GM23338 (cell line): ENCODE data around the gene FBXO38. TPM values are rescaled to one million over a fixed set of nuclear protein-coding genes. Genes with fewer than 3 reads are reported as not detected.

Experiments
- ATAC-seq: fragments of 200-7000 bp; cut with Tn5 transposase; 3 replicates; pipeline ENCODE4 v1.9.1; 2020
- DNase-seq: peaks from one replicate; pipeline ENCODE4 v3.0.0-alpha.2; 2015; ENCODE audit warnings: low spot score
- H2AFZ ChIP-seq: fragments of 200-600 bp; sonication (generic); 2 replicates; pipeline ENCODE4 v1.8.0; 2016; ENCODE audit warnings: antibody characterized with exemption, mild to moderate bottlenecking, moderate library complexity
- H3F3A ChIP-seq: fragments of 200-600 bp; sonication (generic); replicated peaks from 2 replicates; pipeline ENCODE4 v1.8.0; 2017; ENCODE audit warnings: antibody characterized with exemption, mixed run types, low read depth
- H3K27ac ChIP-seq: fragments of 200-600 bp; sonication (generic); 2 replicates; pipeline ENCODE4 v1.6.1; 2016; ENCODE audit warnings: low read depth
- H3K27me3 ChIP-seq: fragments of 200-600 bp; sonication (generic); 2 replicates; pipeline ENCODE4 v1.8.0; 2016; ENCODE audit warnings: mild to moderate bottlenecking, mixed run types, moderate library complexity; ENCODE audit not compliant: insufficient read depth
- H3K36me3 ChIP-seq: fragments of 200-600 bp; sonication (generic); 2 replicates; pipeline ENCODE4 v1.8.0; 2016; ENCODE audit warnings: mild to moderate bottlenecking; ENCODE audit not compliant: insufficient read depth
- H3K4me1 ChIP-seq: fragments of 200-600 bp; sonication (generic); 2 replicates; pipeline ENCODE4 v1.8.0; 2016; ENCODE audit warnings: mild to moderate bottlenecking, moderate library complexity; ENCODE audit not compliant: insufficient read depth
- H3K4me2 ChIP-seq: fragments of 200-600 bp; sonication (generic); 2 replicates; pipeline ENCODE4 v1.7.1; 2017; ENCODE audit warnings: mixed run types
- H3K4me3 ChIP-seq: fragments of 200-600 bp; sonication (generic); 2 replicates; pipeline ENCODE4 v1.6.1; 2016; ENCODE audit warnings: mixed run types
- H3K79me2 ChIP-seq: fragments of 200-600 bp; sonication (generic); replicated peaks from 2 replicates; pipeline ENCODE4 v1.8.0; 2017; ENCODE audit warnings: mild to moderate bottlenecking; ENCODE audit not compliant: insufficient read depth
- H3K9me2 ChIP-seq: fragments of 200-600 bp; sonication (generic); 2 replicates; pipeline ENCODE4 v1.8.0; 2017; ENCODE audit not compliant: insufficient read depth
- H4K20me1 ChIP-seq: fragments of 200-600 bp; sonication (generic); replicated peaks from 2 replicates; pipeline ENCODE4 v1.8.0; 2017; ENCODE audit warnings: mild to moderate bottlenecking; ENCODE audit not compliant: insufficient read depth
- H3K27ac Mint-ChIP-seq: 2 replicates; pipeline ENCODE4 v1.8.0; 2020; ENCODE audit warnings: inconsistent platforms, mild to moderate bottlenecking, moderate library complexity, mixed read lengths
- H3K27me3 Mint-ChIP-seq: 3 replicates; pipeline ENCODE4 v1.8.0; 2022; ENCODE audit warnings: low read depth, mild to moderate bottlenecking, moderate library complexity, mixed read lengths, inconsistent platforms; ENCODE audit not compliant: insufficient read depth, poor library complexity
- H3K36me3 Mint-ChIP-seq: 3 replicates; pipeline ENCODE4 v1.8.0; 2021; ENCODE audit warnings: low read depth, mild to moderate bottlenecking, inconsistent platforms, moderate library complexity, mixed read lengths
- H3K4me1 Mint-ChIP-seq: 3 replicates; pipeline ENCODE4 v1.8.0; 2020; ENCODE audit warnings: mild to moderate bottlenecking, inconsistent platforms, mixed read lengths
- H3K4me3 Mint-ChIP-seq: 3 replicates; pipeline ENCODE4 v1.8.0; 2021; ENCODE audit warnings: moderate library complexity, mild to moderate bottlenecking, inconsistent platforms, mixed read lengths
- H3K9me3 Mint-ChIP-seq: 3 replicates; pipeline ENCODE4 v1.8.0; 2020; ENCODE audit warnings: moderate library complexity, mild to moderate bottlenecking, inconsistent platforms, mixed read lengths
- CREB1 ChIP-seq: fragments of 250-450 bp; sonication (Bioruptor Pico); IDR thresholded peaks from 2 replicates; pipeline ENCODE4 v1.5.0; 2020; ENCODE audit warnings: low read depth, mild to moderate bottlenecking, moderate library complexity
- EZH2 ChIP-seq: fragments of 200-600 bp; sonication (generic); IDR thresholded peaks from one replicate; pipeline ENCODE4 v1.8.0; 2017; ENCODE audit warnings: antibody characterized with exemption, mild to moderate bottlenecking, low read depth; ENCODE audit not compliant: unreplicated experiment
- JUNB ChIP-seq: IDR thresholded peaks from one replicate; pipeline ENCODE4 v1.6.1; 2016; ENCODE audit warnings: antibody characterized with exemption; ENCODE audit not compliant: unreplicated experiment
- NANOG ChIP-seq: IDR thresholded peaks from 2 replicates; pipeline ENCODE4 v1.6.1; 2016; ENCODE audit warnings: antibody characterized with exemption, borderline replicate concordance
- STAT1 ChIP-seq: IDR thresholded peaks from one replicate; pipeline ENCODE4 v1.6.1; 2016; ENCODE audit warnings: antibody characterized with exemption; ENCODE audit not compliant: unreplicated experiment
- polyA plus RNA-seq: library from polyadenylated mRNA; unstranded; fragments of >200 nt; fragmentation: Nextera tagmentation; extraction: Ambion mirVana; gene quantifications from 2 replicates; pipeline ENCODE4 v1.2.1, GENCODE V29; 2016
- total RNA-seq: library from RNA; depleted of rRNA; stranded (reverse); fragments of >200 nt; shearing (Covaris generic); gene quantifications from 2 replicates; pipeline ENCODE4 v1.2.3, GENCODE V29; 2014
- TF ChIP-seq, protein P1 (sequence below), 2 experiments: fragments of 200-600 bp in 1 of 2; sonication (generic) in 1 of 2; conservative IDR thresholded peaks; 2 replicates each; pipeline versions ENCODE4 v1.5.1 to v1.6.1; 2016 to 2017; ENCODE audit warnings: antibody characterized with exemption in 2 of 2, low read depth in 2 of 2, mild to moderate bottlenecking in 2 of 2, moderate library complexity in 1 of 2
- TF ChIP-seq, protein P2 (sequence below): fragments of 250-450 bp; sonication (Bioruptor Pico); IDR thresholded peaks from 2 replicates; pipeline ENCODE4 v1.5.0; 2020; ENCODE audit warnings: mild to moderate bottlenecking, moderate library complexity
- TF ChIP-seq, protein P3 (sequence below): IDR thresholded peaks from one replicate; pipeline ENCODE4 v1.6.1; 2018; ENCODE audit warnings: antibody characterized with exemption; ENCODE audit not compliant: unreplicated experiment

The FBXO38 gene
- total and polyA plus RNA-seq, 2 experiments from 2014 or later, result 13.3 to 45.6 TPM

DNA sequence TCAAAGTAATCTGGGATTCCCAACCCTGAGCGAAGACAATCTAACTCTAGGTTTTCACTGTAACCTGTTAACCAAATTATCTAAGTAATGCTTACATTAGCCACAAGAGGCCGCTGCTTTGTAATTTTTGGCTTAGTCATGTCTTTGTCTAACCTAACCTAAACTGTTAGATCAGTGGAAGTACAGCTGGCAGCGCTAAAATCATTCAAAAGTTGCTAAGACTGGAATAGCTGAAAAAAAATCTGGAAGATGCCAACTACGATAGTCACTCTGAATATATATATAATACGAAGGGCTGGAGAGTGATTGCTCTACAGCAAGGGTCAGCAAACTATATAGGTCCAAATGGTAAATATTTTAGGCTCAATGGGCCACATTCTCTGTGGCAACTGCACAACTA lies 60.2 kb downstream of the FBXO38 start:
- peak; percentile 92 for ATAC-seq
- no peaks in the 10 kb centered on the region for H3K27me3 Mint-ChIP-seq
- peaks cover 16% of the 10 kb centered on the region; the same call in 2 of the 3 replicates for H3K36me3 Mint-ChIP-seq
- H3K4me3 ChIP-seq, result no peak overlapping the region
- TF ChIP-seq CREB1 (CRISPR knock-in tag), result no peak
- TF ChIP-seq, protein P1, sequence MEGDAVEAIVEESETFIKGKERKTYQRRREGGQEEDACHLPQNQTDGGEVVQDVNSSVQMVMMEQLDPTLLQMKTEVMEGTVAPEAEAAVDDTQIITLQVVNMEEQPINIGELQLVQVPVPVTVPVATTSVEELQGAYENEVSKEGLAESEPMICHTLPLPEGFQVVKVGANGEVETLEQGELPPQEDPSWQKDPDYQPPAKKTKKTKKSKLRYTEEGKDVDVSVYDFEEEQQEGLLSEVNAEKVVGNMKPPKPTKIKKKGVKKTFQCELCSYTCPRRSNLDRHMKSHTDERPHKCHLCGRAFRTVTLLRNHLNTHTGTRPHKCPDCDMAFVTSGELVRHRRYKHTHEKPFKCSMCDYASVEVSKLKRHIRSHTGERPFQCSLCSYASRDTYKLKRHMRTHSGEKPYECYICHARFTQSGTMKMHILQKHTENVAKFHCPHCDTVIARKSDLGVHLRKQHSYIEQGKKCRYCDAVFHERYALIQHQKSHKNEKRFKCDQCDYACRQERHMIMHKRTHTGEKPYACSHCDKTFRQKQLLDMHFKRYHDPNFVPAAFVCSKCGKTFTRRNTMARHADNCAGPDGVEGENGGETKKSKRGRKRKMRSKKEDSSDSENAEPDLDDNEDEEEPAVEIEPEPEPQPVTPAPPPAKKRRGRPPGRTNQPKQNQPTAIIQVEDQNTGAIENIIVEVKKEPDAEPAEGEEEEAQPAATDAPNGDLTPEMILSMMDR (conservative IDR thresholded peaks at IDR 0.05; ENCODE audit: low read depth in 2 of 2), result peak; percentile 77 to 89
- TF ChIP-seq, protein P2, sequence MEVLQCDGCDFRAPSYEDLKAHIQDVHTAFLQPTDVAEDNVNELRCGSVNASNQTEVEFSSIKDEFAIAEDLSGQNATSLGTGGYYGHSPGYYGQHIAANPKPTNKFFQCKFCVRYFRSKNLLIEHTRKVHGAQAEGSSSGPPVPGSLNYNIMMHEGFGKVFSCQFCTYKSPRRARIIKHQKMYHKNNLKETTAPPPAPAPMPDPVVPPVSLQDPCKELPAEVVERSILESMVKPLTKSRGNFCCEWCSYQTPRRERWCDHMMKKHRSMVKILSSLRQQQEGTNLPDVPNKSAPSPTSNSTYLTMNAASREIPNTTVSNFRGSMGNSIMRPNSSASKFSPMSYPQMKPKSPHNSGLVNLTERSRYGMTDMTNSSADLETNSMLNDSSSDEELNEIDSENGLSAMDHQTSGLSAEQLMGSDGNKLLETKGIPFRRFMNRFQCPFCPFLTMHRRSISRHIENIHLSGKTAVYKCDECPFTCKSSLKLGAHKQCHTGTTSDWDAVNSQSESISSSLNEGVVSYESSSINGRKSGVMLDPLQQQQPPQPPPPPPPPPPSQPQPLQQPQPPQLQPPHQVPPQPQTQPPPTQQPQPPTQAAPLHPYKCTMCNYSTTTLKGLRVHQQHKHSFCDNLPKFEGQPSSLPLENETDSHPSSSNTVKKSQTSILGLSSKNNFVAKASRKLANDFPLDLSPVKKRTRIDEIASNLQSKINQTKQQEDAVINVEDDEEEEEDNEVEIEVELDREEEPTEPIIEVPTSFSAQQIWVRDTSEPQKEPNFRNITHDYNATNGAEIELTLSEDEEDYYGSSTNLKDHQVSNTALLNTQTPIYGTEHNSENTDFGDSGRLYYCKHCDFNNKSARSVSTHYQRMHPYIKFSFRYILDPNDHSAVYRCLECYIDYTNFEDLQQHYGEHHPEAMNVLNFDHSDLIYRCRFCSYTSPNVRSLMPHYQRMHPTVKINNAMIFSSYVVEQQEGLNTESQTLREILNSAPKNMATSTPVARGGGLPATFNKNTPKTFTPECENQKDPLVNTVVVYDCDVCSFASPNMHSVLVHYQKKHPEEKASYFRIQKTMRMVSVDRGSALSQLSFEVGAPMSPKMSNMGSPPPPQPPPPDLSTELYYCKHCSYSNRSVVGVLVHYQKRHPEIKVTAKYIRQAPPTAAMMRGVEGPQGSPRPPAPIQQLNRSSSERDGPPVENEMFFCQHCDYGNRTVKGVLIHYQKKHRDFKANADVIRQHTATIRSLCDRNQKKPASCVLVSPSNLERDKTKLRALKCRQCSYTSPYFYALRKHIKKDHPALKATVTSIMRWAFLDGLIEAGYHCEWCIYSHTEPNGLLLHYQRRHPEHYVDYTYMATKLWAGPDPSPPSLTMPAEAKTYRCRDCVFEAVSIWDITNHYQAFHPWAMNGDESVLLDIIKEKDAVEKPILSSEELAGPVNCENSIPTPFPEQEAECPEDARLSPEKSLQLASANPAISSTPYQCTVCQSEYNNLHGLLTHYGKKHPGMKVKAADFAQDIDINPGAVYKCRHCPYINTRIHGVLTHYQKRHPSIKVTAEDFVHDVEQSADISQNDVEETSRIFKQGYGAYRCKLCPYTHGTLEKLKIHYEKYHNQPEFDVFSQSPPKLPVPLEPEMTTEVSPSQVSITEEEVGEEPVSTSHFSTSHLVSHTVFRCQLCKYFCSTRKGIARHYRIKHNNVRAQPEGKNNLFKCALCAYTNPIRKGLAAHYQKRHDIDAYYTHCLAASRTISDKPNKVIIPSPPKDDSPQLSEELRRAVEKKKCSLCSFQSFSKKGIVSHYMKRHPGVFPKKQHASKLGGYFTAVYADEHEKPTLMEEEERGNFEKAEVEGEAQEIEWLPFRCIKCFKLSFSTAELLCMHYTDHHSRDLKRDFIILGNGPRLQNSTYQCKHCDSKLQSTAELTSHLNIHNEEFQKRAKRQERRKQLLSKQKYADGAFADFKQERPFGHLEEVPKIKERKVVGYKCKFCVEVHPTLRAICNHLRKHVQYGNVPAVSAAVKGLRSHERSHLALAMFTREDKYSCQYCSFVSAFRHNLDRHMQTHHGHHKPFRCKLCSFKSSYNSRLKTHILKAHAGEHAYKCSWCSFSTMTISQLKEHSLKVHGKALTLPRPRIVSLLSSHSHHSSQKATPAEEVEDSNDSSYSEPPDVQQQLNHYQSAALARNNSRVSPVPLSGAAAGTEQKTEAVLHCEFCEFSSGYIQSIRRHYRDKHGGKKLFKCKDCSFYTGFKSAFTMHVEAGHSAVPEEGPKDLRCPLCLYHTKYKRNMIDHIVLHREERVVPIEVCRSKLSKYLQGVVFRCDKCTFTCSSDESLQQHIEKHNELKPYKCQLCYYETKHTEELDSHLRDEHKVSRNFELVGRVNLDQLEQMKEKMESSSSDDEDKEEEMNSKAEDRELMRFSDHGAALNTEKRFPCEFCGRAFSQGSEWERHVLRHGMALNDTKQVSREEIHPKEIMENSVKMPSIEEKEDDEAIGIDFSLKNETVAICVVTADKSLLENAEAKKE, result no peak
- H2AFZ ChIP-seq, result no peak overlapping the region
- peaks cover 14% of the 10 kb centered on the region; the same call in 2 of the 3 replicates for H3K4me1 Mint-ChIP-seq
- no peak overlapping the region for H3K27ac ChIP-seq
- peak; percentile 87 for DNase-seq
- no peak overlapping the region for H3K4me2 ChIP-seq
- peaks cover 19% of the 10 kb centered on the region; the same call in 1 of the 2 replicates for H3K36me3 ChIP-seq
- H4K20me1 ChIP-seq, result no peaks in the 10 kb centered on the region
- H3K4me3 Mint-ChIP-seq, result no peak overlapping the region
- no peaks in the 10 kb centered on the region for H3F3A ChIP-seq
- no peaks in the 10 kb centered on the region for H3K79me2 ChIP-seq
- no peaks in the 10 kb centered on the region for H3K9me3 Mint-ChIP-seq
- peaks cover 6% of the 10 kb centered on the region; the same call in 1 of the 2 replicates for H3K4me1 ChIP-seq
- H3K27me3 ChIP-seq, result no peaks in the 10 kb centered on the region
- no peaks in the 10 kb centered on the region for H3K9me2 ChIP-seq
- peak overlapping the region; percentile 94 for H3K27ac Mint-ChIP-seq

DNA sequence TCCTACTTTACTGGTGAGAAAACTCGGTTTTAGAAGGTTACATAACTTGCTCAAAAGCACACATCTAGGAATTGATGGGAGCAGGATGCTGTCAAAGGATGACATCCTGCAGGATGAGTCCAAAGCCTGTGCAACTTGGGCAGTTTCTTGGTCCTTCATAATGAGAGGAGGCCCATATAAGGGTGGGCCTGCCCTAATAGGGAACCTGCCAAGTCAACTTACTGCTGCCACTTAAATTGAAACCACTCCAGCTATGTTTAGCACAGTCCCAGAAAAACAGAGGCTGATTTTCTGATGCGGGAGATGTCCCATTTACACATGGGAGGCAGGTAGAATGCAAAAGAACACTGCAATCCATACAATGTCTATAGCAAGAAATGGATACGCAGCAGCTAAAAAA lies 61.8 kb downstream of the FBXO38 start:
- H3K9me3 Mint-ChIP-seq, result no peaks in the 10 kb centered on the region
- Histone ChIP-seq H3K79me2 (no peaks in the 10 kb centered on the region), H4K20me1 (no peaks in the 10 kb centered on the region), H3K4me2 (no peak overlapping the region), H3K27me3 (no peaks in the 10 kb centered on the region), H3K4me3 (no peak overlapping the region), H3K9me2 (peaks cover 3% of the 10 kb centered on the region; the same call in 1 of the 2 replicates), H3K4me1 (peaks cover 6% of the 10 kb centered on the region; the same call in 1 of the 2 replicates), H3K27ac (no peak overlapping the region), H2AFZ (no peak overlapping the region), H3F3A (no peaks in the 10 kb centered on the region), H3K36me3 (peaks cover 6% of the 10 kb centered on the region; the same call in 1 of the 2 replicates)
- ATAC-seq (no peak), DNase-seq (no peak)
- H3K27ac Mint-ChIP-seq, result no peak overlapping the region
- H3K36me3 Mint-ChIP-seq, result peaks cover 7% of the 10 kb centered on the region; the same call in 2 of the 3 replicates
- no peaks in the 10 kb centered on the region for H3K27me3 Mint-ChIP-seq
- H3K4me1 Mint-ChIP-seq, result peaks cover 14% of the 10 kb centered on the region; the same call in 2 of the 3 replicates
- no peak overlapping the region for H3K4me3 Mint-ChIP-seq
- TF ChIP-seq, protein P3, sequence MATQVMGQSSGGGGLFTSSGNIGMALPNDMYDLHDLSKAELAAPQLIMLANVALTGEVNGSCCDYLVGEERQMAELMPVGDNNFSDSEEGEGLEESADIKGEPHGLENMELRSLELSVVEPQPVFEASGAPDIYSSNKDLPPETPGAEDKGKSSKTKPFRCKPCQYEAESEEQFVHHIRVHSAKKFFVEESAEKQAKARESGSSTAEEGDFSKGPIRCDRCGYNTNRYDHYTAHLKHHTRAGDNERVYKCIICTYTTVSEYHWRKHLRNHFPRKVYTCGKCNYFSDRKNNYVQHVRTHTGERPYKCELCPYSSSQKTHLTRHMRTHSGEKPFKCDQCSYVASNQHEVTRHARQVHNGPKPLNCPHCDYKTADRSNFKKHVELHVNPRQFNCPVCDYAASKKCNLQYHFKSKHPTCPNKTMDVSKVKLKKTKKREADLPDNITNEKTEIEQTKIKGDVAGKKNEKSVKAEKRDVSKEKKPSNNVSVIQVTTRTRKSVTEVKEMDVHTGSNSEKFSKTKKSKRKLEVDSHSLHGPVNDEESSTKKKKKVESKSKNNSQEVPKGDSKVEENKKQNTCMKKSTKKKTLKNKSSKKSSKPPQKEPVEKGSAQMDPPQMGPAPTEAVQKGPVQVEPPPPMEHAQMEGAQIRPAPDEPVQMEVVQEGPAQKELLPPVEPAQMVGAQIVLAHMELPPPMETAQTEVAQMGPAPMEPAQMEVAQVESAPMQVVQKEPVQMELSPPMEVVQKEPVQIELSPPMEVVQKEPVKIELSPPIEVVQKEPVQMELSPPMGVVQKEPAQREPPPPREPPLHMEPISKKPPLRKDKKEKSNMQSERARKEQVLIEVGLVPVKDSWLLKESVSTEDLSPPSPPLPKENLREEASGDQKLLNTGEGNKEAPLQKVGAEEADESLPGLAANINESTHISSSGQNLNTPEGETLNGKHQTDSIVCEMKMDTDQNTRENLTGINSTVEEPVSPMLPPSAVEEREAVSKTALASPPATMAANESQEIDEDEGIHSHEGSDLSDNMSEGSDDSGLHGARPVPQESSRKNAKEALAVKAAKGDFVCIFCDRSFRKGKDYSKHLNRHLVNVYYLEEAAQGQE, result no peak
- TF ChIP-seq EZH2 (no peak), STAT1 (no peak), JUNB (no peak), NANOG (no peak)
